Activated CD4-positive, CD25-positive, alpha-beta regulatory T cell treated with anti-CD3 and anti-CD28 coated beads, Interleukin-2, amount 50 U/mL, for 72 hours (primary cell): ENCODE results near the gene ZMPSTE24.
"Not testable (repeated sequence)": the region's sequence is repeated elsewhere in the genome, so short reads cannot be mapped to it uniquely, and the experiment has no call there.

Experiments
- DNase-seq: peaks from one replicate; pipeline ENCODE4 v3.0.0; 2021

The ZMPSTE24 gene

GRCh38 chr1:40332695-40333094 lies 74.7 kb downstream of the ZMPSTE24 start:
- no peak for DNase-seq

- DNase-seq = no peak
These were observed 79.4 kb downstream of the ZMPSTE24 start for GRCh38 chr1:40337443-40337842.

- peak; percentile 92 for DNase-seq
These were observed 80.8 kb downstream of the ZMPSTE24 start for GRCh38 chr1:40338745-40339419.

- no peak for DNase-seq
These were observed 81.6 kb downstream of the ZMPSTE24 start for GRCh38 chr1:40339420-40340323.

- DNase-seq = no peak
These were observed 83.7 kb downstream of the ZMPSTE24 start for GRCh38 chr1:40341491-40342380.

GRCh38 chr1:40342381-40342717 lies 84.3 kb downstream of the ZMPSTE24 start:
- not testable (repeated sequence) for DNase-seq
